ENCODE results near the gene HMCN1. TPM values are rescaled to one million over a fixed set of nuclear protein-coding genes. Genes with fewer than 3 reads are reported as not detected.

HMCN1 gene
- total RNA-seq, 1 experiment from 2014 or later: 0.31 TPM

DNA sequence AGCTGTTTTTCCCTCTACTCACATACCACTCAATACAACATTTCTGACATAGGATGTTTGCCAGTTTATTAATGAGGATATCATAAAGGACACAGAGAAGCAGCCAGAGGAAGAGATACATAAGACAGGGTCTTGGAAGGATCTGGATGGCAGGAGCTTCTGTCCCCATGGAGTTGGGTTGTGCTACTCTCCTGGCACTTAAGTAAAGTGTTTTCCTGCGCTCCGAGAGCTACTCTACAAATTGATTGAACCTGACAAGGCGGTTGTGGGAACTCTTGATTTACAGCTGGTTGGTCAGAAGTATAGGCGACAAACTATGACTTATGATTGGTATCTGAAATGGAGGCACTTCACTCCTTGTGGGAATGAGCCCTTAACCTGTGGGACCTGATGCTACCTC, 208.8 kb downstream of the HMCN1 start:
- Histone ChIP-seq H3K9me2 (ENCODE audit: insufficient read depth) (no peaks in the 10 kb centered on the region; the same call in 1 of the 2 replicates), H3K36me3 (ENCODE audit: low read depth) (no peaks in the 10 kb centered on the region), H3K79me2 (ENCODE audit: low read depth) (no peaks in the 10 kb centered on the region), H3K4me2 (no peak overlapping the region), H3K27me3 (ENCODE audit: insufficient read depth, low read depth) (no peaks in the 10 kb centered on the region), H4K20me1 (ENCODE audit: insufficient read depth) (no peaks in the 10 kb centered on the region), H3K4me3 (no peak overlapping the region), H2AFZ (no peak overlapping the region), H3K9me3 (ENCODE audit: insufficient read depth, low read depth) (0 out of 2 replicates have a peak, but pooled peaks cover 5% of the 10 kb centered on the region), H3K4me1 (replicated peaks; ENCODE audit: insufficient read depth) (no peaks in the 10 kb centered on the region), H3K27ac (no peak overlapping the region), H3F3A (ENCODE audit: insufficient read depth, low read depth) (no peaks in the 10 kb centered on the region)
- DNase-seq: no peak
- CTCF ChIA-PET: no interaction called here
- intact Hi-C loops (cut with micrococcal nuclease; ENCODE audit: unreplicated experiment): no loop called here
- no TSS peak for BruUV-seq (replicated peaks)
- POLR2A ChIA-PET (ENCODE audit: unreplicated experiment): no interaction called here
- TF ChIP-seq, protein P1, sequence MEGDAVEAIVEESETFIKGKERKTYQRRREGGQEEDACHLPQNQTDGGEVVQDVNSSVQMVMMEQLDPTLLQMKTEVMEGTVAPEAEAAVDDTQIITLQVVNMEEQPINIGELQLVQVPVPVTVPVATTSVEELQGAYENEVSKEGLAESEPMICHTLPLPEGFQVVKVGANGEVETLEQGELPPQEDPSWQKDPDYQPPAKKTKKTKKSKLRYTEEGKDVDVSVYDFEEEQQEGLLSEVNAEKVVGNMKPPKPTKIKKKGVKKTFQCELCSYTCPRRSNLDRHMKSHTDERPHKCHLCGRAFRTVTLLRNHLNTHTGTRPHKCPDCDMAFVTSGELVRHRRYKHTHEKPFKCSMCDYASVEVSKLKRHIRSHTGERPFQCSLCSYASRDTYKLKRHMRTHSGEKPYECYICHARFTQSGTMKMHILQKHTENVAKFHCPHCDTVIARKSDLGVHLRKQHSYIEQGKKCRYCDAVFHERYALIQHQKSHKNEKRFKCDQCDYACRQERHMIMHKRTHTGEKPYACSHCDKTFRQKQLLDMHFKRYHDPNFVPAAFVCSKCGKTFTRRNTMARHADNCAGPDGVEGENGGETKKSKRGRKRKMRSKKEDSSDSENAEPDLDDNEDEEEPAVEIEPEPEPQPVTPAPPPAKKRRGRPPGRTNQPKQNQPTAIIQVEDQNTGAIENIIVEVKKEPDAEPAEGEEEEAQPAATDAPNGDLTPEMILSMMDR (conservative IDR thresholded peaks at IDR 0.05): no peak
- no peak for TF ChIP-seq EZH2 (IDR thresholded peaks at IDR 0.05; ENCODE audit: low read depth)

DNA sequence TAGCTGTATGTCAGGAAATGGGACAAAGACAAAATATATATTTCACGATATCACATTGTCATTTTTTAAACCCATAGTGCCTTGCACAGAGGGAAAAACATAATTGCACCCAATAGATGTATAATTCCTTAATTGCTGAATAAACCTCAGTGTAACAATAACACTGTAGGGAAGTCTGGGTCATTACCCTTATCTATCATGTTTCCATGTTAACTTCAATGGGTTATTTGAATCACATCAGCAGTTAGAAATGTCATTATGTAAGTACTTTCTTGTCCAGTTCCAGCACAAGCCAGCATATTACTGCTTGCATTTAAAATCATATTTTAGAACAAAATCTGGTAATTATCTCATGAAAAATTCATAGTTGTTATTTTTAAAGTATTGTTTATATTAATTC, 222.7 kb downstream of the HMCN1 start:
- Histone ChIP-seq H3K36me3 (ENCODE audit: low read depth) (no peaks in the 10 kb centered on the region), H3K27me3 (ENCODE audit: insufficient read depth, low read depth) (no peaks in the 10 kb centered on the region), H3K27ac (no peak overlapping the region), H2AFZ (no peak overlapping the region), H3K4me3 (no peak overlapping the region), H4K20me1 (ENCODE audit: insufficient read depth) (no peaks in the 10 kb centered on the region), H3F3A (ENCODE audit: insufficient read depth, low read depth) (no peaks in the 10 kb centered on the region), H3K9me3 (ENCODE audit: insufficient read depth, low read depth) (no peaks in the 10 kb centered on the region), H3K4me1 (replicated peaks; ENCODE audit: insufficient read depth) (no peaks in the 10 kb centered on the region), H3K79me2 (ENCODE audit: low read depth) (no peaks in the 10 kb centered on the region), H3K9me2 (ENCODE audit: insufficient read depth) (no peaks in the 10 kb centered on the region), H3K4me2 (no peak overlapping the region)
- CTCF ChIA-PET: no interaction called here
- no peak for DNase-seq
- no TSS peak for BruUV-seq (replicated peaks)
- POLR2A ChIA-PET (ENCODE audit: unreplicated experiment): no interaction called here
- intact Hi-C loops (cut with micrococcal nuclease; ENCODE audit: unreplicated experiment): no loop called here
- no peak for TF ChIP-seq EZH2 (IDR thresholded peaks at IDR 0.05; ENCODE audit: low read depth)
- TF ChIP-seq, protein P1 (conservative IDR thresholded peaks at IDR 0.05): no peak

DNA sequence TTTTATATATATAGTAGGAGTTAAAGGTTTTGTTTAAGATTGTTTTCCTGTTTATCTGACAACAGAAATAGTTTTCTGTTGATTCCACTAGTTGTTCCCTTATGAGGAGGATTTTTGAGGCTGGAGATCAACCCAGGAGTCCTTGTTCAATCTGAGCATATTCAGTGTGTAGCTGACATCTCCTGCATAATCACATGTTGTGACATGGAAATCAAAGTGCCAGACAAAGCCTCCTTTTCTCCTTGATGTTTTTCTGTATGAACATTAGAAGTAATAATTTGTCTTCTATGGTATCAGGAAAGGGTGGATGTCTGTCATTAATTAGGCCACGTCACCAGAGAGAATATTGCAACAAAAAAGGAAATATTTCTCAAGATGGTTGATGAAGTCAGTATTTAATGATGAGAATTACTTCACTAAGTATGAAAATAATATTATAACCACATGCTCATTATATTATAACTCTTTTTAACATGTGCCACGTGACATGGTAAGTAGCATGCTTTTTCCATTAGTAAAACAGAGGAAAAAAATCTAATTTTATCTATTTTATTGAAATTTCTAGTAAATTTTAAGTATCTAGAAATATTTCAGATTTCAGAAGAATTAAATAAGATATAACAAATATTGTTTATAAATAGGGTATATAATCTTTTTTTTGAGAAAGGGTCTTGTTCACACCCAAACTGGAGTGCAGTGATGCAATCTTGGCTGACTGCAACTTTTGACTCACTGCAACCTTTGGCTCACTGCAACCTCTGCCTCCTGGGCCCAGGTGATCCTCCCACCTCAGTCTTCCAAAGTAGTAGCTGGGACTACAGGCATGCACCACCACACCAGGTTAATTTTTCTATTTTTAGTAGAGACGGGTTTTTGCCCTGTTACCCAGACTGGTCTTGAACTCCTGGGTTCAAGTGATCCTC, 223.5 kb downstream of the HMCN1 start:
- POLR2A ChIA-PET (ENCODE audit: unreplicated experiment): no interaction called here
- DNase-seq: no peak

More for the DNA sequence above, 223.5 kb downstream of the HMCN1 start:
- CTCF ChIA-PET: no interaction called here
- Histone ChIP-seq H2AFZ (no peak overlapping the region), H3K36me3 (ENCODE audit: low read depth) (no peaks in the 10 kb centered on the region), H3F3A (ENCODE audit: insufficient read depth, low read depth) (no peaks in the 10 kb centered on the region), H3K9me2 (ENCODE audit: insufficient read depth) (no peaks in the 10 kb centered on the region), H3K4me2 (no peak overlapping the region), H3K27me3 (ENCODE audit: insufficient read depth, low read depth) (no peaks in the 10 kb centered on the region), H3K4me3 (no peak overlapping the region), H3K4me1 (replicated peaks; ENCODE audit: insufficient read depth) (no peaks in the 10 kb centered on the region), H4K20me1 (ENCODE audit: insufficient read depth) (no peaks in the 10 kb centered on the region), H3K9me3 (ENCODE audit: insufficient read depth, low read depth) (no peaks in the 10 kb centered on the region), H3K79me2 (ENCODE audit: low read depth) (no peaks in the 10 kb centered on the region), H3K27ac (no peak overlapping the region)
- no peak for TF ChIP-seq EZH2 (IDR thresholded peaks at IDR 0.05; ENCODE audit: low read depth)
- TF ChIP-seq, protein P1 (conservative IDR thresholded peaks at IDR 0.05): no peak
- intact Hi-C loops (cut with micrococcal nuclease; ENCODE audit: unreplicated experiment): no loop called here
- BruUV-seq (replicated peaks): no TSS peak
